NCI-H1694 treated with DMSO at 0.1 percent for 48 hours (cell line): ENCODE data around the gene STXBP6.

Experiments used
- DNase-seq: peaks from one replicate; lab custom pipeline; 2025; lab: John Stamatoyannopoulos, UW

STXBP6 gene

GRCh38 chr14:24915958-24916595, 133.9 kb downstream of the STXBP6 start:
- no peak for DNase-seq

DNA sequence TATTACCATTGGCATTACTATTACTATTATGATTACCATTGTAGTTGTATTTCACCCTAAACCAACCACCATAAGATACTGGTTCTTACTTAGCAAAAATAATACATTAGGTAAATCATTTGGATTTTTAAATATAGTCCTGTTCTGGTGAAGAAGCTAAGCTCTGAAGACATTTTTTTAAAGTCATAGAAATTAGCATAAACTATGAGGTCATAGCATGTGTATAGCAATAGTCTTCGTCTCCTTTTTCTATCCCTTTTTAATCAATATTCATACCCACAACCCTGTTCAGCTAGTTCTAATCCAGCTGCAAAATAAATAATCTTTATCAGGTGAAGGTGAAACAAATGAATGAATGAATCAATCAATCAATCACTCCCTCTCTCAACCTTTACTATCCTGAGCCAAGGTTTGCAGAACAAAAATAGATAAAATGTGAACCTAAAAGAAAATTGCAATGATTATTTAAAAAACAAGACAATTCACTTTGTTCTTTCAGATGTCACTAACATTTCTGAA, 134.5 kb downstream of the STXBP6 start:
- DNase-seq: no peak

DNA sequence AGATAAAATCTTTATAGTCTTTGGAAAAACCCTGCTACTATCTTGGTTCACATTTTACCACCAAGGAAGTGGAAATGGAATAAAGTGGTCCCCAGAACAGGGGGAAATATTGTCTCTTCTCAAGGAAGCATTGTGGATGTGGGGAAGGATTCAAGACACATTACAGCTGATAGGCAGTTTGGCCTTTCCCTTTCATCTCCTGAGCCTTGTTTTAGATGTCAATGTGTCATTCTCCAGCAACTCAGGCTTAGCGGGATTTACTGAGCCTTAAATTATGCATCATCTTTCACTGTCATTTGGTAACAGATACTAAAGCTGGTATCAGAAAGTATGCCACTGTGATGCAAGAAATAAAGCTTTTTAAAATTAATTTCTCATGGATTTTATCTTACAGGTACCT, 136.2 kb downstream of the STXBP6 start:
- DNase-seq: no peak

DNA sequence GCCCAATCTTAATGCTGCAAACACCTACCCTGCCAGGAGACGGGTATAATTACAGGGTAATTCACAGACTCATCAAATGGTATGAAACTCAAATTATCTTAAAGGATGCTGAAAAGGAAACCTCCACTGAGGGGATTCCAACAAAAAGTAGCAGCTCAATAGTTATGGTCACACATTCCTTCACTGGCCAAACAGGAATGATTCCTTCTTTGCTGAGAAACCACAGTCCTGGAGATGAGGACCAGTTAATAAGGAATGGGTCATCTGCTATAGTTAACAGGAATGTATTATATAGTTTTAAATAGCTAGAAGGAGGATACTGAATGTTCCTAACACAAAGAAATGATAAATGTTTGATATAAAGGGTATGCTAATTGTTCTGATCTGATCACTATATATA, 136.9 kb downstream of the STXBP6 start:
- DNase-seq: no peak

- no peak for DNase-seq
These were observed 138.4 kb downstream of the STXBP6 start for GRCh38 chr14:24911324-24912109.

DNA sequence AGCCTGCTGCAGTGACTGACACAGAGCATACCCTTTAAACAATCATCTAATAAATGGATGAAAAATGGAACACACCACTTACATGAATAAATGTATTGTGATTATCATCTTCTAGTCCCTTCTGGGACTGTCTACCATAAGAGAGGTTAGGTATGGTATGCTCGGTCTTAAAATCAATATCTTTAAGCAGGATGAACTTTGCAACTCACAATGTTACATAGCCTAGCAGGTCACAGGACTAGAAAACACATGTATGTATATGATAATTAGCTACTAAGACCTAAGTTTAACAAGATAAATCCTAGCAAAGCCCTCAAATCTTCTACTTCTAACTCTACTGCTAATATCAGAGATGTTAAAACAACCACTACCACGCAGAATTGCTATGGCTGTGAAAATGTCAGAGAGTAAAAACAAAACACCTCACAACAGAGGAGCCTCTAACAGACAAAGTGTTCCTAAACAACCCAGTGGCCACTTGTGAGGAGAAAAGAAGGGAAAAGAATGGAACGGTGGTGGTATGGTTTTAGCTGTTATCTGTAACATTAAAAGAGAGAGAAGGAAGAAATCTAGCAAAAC, 139.4 kb downstream of the STXBP6 start:
- no peak for DNase-seq

DNA sequence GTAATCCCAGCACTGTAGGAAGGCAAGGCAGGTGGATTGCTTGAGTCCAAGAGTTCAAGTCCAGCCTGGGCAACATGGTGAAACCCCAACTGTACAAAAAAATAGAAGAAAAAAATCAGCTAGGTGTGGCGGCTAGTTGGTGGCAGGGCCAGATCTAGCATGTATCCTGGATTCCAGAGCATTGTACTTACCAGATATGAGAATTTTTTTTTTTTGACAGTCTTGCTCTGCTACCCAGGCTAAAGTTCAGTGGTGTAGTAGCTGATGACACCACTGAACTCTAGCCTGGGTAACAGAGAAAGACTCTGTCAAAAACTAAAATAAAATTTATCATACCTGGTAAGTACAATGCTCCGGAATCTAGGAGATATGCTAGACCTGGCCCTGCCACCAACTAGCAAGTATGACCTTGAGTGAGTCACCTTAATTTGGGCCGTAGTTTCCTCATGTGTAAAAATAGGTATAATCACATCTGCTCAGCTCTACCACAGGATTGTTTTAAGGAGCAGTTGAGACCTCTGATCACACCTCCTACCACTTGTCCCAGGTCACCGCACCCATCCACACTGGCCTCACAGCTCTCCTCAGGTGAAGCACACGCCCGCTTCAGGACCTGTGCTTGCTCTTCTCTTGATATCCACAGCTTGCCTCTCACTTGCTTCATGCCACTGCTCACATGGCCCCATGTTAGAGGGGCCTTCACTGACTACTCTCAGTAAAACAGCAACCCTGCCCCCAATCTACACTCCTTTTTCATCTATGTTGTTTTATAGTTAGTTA, 140.2 kb downstream of the STXBP6 start:
- DNase-seq: no peak

GRCh38 chr14:24908592-24909236, 141.2 kb downstream of the STXBP6 start:
- no peak for DNase-seq

GRCh38 chr14:24904533-24904932, 145.4 kb downstream of the STXBP6 start:
- no peak for DNase-seq

DNA sequence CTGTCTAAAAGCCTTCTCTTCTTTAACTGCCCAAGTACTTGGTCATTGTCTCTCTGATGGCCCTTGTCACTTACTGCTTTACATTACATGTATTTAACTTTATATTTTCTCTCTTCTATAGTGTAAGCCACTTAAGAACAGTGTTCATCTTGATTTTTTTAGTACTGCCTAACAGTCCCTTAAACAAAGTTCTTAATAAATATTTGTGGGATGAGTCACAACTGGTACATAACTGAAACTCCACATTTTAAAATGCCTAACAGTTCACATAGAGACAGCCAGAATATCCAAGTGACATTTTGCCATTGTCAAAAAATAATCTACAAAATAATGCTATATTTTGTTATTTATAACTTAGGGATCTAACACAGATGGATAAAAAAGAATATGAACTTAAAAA, 146.6 kb downstream of the STXBP6 start:
- no peak for DNase-seq

GRCh38 chr14:24900269-24901100, 149.5 kb downstream of the STXBP6 start:
- DNase-seq: no peak

- DNase-seq: no peak
These were observed 152.2 kb downstream of the STXBP6 start for GRCh38 chr14:24897793-24898192.

DNA sequence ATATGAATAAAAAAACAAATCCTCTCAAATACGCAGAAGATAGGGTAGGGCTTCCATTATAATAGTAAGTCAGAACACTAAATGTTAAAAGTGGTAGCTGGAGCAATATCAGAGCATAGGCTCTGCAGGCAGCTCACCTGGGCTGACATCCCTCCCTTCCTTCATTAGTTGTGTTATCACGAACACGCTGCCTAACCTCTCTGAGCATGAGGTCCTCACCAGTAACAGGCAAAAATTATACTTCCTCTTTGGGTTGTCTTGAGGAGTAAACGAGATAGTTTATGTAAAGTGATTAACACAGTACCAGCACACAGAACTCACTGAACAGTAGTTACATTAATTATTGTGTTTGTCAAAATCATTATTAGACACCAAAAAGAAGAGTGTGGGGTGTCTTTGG, 154.3 kb downstream of the STXBP6 start:
- DNase-seq: no peak

DNA sequence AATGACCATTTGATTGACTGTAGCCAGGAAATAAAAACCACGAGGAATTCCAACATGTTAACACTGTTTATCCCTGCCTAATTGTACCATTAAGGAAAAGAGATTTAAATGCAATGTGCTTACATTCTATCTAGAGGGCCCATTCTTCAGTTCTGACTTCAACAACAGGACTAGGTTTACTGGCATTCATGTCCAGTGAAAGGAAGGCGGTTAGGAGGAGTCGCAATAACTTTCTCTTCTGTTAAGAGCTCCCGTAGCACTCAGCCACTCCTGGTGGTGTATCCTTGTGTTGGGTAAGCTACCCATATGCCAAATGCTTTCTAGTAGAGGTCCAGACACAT, 154.7 kb downstream of the STXBP6 start:
- no peak for DNase-seq

GRCh38 chr14:24894583-24895242, 155.2 kb downstream of the STXBP6 start:
- DNase-seq: no peak

- DNase-seq: no peak
These were observed 157.4 kb downstream of the STXBP6 start for GRCh38 chr14:24892497-24893051.

GRCh38 chr14:24891987-24892496, 157.9 kb downstream of the STXBP6 start:
- no peak for DNase-seq

DNA sequence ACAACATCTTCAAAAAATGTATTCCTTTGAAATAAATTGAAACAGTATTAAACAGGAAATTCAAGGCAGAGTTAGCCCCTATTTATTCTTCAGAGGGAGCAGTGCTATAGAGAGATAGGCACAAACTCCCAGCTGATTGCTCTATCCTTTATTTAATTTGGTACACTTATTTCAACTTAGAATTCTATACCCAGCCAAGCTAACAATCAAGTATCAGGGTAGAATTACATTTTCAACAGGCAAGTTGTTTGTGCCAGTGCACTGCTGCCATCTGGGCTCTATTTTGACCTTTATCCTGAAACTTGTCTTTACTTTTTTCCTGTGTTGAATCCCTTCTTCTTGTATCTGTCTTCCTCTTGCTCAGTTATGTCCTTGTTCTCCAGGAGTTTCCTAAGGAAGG, 159.2 kb downstream of the STXBP6 start:
- DNase-seq: no peak

- no peak for DNase-seq
These were observed 160.1 kb downstream of the STXBP6 start for GRCh38 chr14:24889843-24890242.

- no peak for DNase-seq
These were observed 161.4 kb downstream of the STXBP6 start for GRCh38 chr14:24888532-24888931.
